GM19238 (cell line): Measurements from ENCODE around the gene GLDN.
"Not testable (repeated sequence)": the region's sequence is repeated elsewhere in the genome, so short reads cannot be mapped to it uniquely, and the experiment has no call there.

Experiments
- DNase-seq: peaks from one replicate; pipeline ENCODE4 v3.0.0; 2011; ENCODE audit warnings: low spot score; ENCODE audit not compliant: insufficient read length

The GLDN gene

GRCh38 chr15:51386960-51387698, 45.7 kb downstream of the GLDN start:
- no peak for DNase-seq

GRCh38 chr15:51387699-51388041, 46.2 kb downstream of the GLDN start:
- DNase-seq: no peak

DNA sequence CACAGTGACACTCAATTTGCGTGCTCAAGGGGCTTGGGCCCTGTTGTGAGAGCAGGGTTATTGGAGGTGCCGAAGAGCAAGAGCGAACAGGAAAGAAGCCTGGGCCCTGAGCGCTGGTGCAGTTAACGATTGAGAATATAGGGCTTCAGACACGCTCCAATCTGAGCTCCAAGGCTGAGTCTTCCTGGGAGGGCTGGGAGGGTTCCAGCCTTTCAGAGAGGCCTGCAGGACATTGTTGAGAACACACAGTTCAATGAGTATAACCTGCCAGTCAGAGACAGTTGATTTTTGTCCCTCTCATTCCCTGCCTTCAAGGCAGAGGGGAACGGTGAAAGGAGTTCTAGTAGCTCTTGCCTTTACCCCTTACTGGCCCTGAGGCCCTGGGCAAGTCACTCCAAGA, 47.3 kb downstream of the GLDN start:
- DNase-seq: no peak

DNA sequence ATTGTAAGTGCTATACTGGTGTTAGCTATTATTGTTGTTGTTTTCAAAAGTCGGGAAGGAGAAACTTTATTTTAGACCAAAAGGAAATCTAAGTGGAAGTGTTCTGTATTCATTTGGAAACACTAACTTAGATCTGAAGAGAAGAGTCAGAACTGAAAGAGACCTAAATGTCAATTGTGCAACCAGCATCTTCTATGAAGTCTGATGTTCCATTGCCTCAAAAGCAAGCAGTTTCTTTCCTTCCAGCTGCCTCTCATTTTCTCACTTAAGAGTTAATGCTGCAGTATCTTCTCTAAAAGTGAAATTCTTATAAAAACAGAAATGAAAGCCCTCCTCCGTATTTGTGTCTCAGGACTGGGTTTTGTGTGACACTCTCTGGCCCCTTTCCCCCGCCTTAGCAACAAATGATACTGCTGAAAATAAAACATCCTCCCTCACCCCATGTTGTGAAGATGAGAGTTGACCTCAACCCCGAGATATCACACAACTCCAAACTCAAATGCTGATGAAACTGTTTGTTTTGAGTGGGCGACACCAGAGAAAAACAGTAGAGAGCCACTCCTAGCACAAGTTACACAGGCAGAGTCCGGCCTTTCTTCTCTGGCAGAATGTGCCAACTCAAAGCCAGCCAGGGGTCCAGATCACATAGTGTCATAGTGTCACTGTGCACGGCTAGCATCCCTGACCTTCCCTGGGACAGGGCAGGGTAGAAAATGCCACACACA, 48.9 kb downstream of the GLDN start:
- DNase-seq: no peak

GRCh38 chr15:51390966-51391422, 49.5 kb downstream of the GLDN start:
- no peak for DNase-seq

- DNase-seq: no peak
Observed at GRCh38 chr15:51396921-51397320, 55.5 kb downstream of the GLDN start.

DNA sequence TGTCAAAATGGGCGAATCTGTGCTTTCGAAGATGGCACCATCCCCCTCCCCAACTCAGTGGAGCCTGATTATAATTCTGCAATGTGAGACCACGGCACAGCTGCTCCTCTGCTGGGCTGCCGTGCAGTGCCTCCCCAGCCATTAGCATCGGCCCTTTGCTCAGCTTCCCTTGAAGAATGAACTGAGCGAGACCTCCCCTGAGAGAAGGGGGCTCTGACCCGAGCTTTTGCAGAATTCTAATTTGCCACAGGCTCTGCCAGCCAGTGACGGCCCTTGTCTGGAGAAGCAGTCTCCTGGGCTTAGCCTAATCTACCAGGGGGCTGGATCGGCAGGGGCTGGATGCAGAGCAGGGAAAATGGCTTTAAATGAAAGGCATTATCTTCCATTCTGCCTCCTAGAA, 57.2 kb downstream of the GLDN start:
- no peak for DNase-seq

DNA sequence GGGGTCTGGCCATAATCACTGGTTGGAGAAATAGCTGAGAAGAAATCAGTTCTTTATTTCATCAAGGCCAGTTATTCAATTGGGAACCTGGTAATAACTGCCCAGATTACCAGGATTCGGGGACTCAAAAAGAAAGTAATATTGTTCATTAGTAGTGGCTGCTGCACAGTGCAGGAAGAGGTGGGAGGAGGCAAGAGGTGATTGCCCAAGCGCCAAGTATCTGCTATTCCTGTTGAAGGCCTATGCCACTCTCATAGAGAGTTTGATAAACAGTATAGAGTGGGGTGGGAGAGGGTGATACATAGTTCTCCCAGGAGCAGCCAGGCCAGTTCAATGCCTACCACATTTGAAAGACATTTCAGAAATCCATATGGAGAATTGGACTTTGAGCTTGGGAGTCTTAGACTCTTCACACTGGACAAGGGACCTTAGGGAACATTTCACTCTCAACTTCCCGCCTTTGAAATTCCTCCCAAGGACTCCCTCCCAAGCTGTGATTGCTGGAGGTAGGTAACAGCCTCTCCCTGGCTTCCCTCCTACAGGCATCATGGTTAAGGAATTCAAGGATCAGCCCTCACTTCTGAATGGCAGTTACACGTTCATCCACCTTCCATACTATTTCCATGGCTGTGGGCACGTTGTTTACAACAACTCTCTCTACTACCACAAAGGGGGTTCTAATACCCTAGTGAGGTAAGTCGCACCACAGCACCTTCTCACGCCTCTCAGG, 59.8 kb downstream of the GLDN start:
- DNase-seq: no peak

- DNase-seq: no peak
Observed at GRCh38 chr15:51401872-51402517, 60.5 kb downstream of the GLDN start.

GRCh38 chr15:51403072-51403878, 61.8 kb downstream of the GLDN start:
- no peak for DNase-seq

DNA sequence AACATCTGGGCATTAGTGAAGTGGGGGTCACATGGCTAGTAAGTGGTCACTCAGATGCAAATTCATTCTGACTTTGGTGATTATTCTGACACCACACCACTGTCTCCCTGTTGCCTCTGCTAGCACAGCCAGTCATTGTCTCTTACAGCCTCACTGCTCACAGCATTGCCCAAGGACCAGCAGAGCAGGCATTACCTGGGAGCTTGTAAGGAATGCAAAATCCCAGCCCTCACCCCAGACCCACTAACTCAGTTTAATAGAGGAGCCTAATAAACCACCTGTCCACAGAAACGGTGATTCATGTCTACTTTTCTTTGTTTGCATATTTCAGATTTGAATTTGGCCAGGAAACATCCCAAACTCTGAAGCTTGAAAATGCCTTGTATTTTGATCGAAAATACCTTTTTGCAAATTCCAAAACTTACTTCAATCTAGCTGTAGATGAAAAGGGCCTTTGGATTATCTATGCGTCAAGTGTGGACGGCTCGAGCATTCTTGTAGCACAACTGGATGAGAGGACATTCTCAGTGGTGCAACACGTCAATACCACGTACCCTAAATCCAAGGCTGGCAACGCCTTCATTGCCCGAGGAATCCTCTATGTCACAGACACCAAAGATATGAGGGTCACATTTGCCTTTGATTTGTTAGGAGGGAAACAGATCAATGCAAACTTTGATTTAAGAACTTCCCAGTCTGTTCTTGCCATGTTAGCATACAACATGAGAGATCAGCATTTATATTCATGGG, 62.7 kb downstream of the GLDN start:
- DNase-seq: no peak

GRCh38 chr15:51405693-51406523, 64.5 kb downstream of the GLDN start:
- DNase-seq: no peak

DNA sequence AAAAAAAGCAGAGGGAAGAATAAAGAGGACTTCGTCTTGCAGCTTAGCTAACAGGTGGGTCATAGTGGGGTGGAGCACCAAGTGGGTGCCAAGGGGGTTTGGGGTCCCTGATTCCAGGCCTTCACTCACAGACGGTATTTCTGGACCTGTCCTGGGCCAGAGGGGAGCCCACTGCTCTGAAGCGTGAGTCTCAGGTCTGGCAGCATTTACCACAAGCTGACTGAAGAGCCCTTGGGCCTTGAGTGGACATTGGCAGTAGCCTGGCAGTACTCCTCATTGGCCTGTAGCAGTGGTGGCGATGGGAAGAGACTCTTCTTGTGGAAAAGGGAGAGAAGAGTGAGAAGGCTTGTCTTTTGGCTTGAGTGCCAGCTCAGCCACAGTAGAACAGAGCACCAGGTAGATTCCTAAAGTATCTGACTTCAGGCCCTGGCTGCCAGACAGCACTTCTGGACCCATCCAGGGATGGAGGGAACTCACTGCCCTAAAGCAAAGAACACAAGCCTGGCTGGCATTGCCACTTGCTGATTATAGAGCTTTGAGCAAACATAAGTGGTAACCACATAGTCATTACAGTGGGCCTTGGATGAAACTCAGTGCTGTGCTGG, 72.9 kb downstream of the GLDN start:
- no peak for DNase-seq

- no peak for DNase-seq
Observed at GRCh38 chr15:51416129-51416528, 74.7 kb downstream of the GLDN start.

DNA sequence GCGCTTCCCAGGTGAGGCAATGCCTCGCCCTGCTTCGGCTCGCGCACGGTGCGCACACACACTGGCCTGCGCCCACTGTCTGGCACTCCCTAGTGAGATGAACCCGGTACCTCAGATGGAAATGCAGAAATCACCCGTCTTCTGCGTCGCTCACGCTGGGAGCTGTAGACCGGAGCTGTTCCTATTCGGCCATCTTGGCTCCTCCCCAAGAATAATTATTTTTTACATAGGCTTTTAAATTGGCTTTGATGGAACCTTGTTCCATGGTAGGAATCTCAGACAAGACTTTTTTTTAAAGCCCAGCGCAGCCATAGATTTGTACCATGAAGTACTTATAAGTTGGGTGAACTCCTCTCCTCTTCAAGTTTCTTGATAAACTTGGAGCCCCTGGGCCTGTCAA, 81.6 kb downstream of the GLDN start:
- not testable (repeated sequence) for DNase-seq

- no peak for DNase-seq
Observed at GRCh38 chr15:51424780-51425179, 83.3 kb downstream of the GLDN start.

DNA sequence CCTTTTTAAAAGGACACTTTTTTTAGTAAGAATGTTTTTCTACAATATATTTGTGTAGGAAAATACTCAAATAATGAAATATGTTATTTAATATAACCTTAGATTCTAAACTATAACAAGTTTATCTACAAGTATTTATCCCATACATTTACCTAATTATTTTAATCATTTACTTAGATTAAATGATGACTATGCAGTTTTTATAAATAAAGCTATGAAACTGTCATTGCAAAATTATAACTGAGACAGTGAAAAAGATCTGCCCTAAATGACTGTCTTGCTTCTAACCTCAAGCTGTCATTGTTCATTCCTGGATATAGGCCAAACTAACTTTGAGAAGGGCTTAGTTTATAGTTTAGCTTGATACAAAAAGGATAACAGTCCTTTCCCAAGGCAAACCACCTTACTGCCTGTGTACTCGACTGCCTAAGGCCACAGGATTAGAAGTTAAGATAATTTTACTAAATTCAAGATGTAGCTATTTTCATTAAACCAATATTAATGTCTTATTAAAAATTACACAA, 84.1 kb downstream of the GLDN start:
- DNase-seq: no peak

DNA sequence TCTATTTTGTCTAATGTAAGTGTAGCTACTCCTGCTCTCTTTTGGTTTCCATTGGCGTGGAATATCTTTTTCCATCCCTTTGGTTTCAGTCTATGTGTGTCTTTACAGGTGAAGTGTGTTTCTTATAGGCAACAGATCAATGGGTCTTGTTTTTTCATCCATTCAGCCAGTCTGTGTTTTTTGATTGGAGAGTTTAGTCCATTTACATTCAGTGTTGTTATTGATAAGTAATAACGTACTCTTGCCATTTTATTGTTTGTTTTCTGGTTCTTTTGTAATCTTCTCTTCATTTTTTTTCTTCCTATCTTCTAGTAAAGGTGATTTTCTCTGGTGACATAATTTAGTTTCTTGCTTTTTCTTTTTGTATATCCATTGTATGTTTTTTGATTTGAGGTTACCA, 97.1 kb downstream of the GLDN start:
- DNase-seq: no peak
